Measurements from ENCODE around the gene MAGEA12.
"Not testable (repeated sequence)": the region's sequence is repeated elsewhere in the genome, so short reads cannot be mapped to it uniquely, and the experiment has no call there.

MAGEA12 gene

GRCh38 chrX:152769549-152770289 is 36.2 kb downstream of the MAGEA12 start, which contains the start of gene MAGEA6:
TSS of gene MAGEA6 (minus strand) at chrX:152769689. CDS start at chrX:152767650, 2,039 bp downstream.
- not testable (repeated sequence) for DNase-seq

- not testable (repeated sequence) for DNase-seq
Observed at GRCh38 chrX:152787062-152787461, 53.5 kb downstream of the MAGEA12 start.
